Body of pancreas (tissue), 4 donors: ENCODE results near the gene FYTTD1. TPM values are rescaled to one million over a fixed set of nuclear protein-coding genes. Genes with fewer than 3 reads are reported as not detected.
A peak's percentile ranks its signal among the peaks of the same experiment; 100 is the strongest.

Experiments used
- ATAC-seq: fragments of 150-250 bp; one replicate; pipeline ENCODE4 v1.9.1; 2016
- DNase-seq, 4 donors: peaks; one replicate each; pipeline ENCODE4 v3.0.0-alpha.2; 2019
- H3K27ac ChIP-seq, 4 donors: fragments of 200-600 bp; sonication (generic); 1 replicate in 3 of 4; 2 replicates in 1 of 4; pipeline versions ENCODE4 v1.5.1 to v1.6.1; 2016 to 2019; ENCODE audit warnings: mild to moderate bottlenecking in 1 of 4, mixed read lengths in 1 of 4, moderate library complexity in 1 of 4
- H3K27me3 ChIP-seq, 2 donors: fragments of 200-600 bp; sonication (generic); one replicate each; pipeline ENCODE4 v1.6.0; 2016; ENCODE audit warnings: mild to moderate bottlenecking in 1 of 2
- H3K36me3 ChIP-seq, 2 donors: fragments of 200-600 bp; sonication (generic); replicated peaks in 1 of 2; 2 replicates each; pipeline ENCODE4 v1.5.1; 2016; ENCODE audit warnings: low read depth in 2 of 2; ENCODE audit not compliant: insufficient read depth in 1 of 2
- H3K4me1 ChIP-seq: fragments of 200-600 bp; sonication (generic); one replicate; pipeline ENCODE4 v1.6.0; 2016
- H3K4me3 ChIP-seq, 2 donors: fragments of 200-600 bp; sonication (generic); 1 replicate in 1 of 2; 2 replicates in 1 of 2; pipeline ENCODE4 v1.5.1; 2016 to 2019
- H3K9me3 ChIP-seq, 3 donors: fragments of 200-600 bp; sonication (generic); 1 replicate in 2 of 3; 2 replicates in 1 of 3; pipeline ENCODE4 v1.5.1; 2016
- CTCF ChIP-seq, 7 experiments: fragments of 450-650 bp in 4 of 7; fragments of 200-600 bp in 3 of 7; sonication (generic) in 3 of 7; IDR thresholded peaks; one replicate each; pipeline ENCODE4 v1.5.1; 2016 to 2019; ENCODE audit warnings: antibody characterized with exemption in 7 of 7
- POLR2A ChIP-seq, 3 donors: fragments of 450-650 bp; IDR thresholded peaks; one replicate each; pipeline ENCODE4 v1.6.1; 2016; ENCODE audit warnings: antibody characterized with exemption in 3 of 3, mild to moderate bottlenecking in 2 of 3
- WGBS, 2 donors: methylation state at CpG; one replicate each; pipeline ENCODE4 v1.1.5; 2017; 5-methylcytosine and 5-hydroxymethylcytosine counted together
- intact Hi-C: fragments of 100-400 bp; cut with DNase I; formaldehyde crosslinking; loops from one replicate; pipeline ENCODE4 v1.15.1; 2023
- total RNA-seq, 2 donors: library from RNA; depleted of rRNA; stranded (reverse); fragments of >200 nt; gene quantifications; one replicate each; pipeline ENCODE4 v1.1.0, GENCODE V29; 2016

FYTTD1 gene
- total RNA-seq, 2 donors from 2014 or later, result 13.8 to 16.3 TPM

- Histone ChIP-seq H3K4me3 (no peak overlapping the region), H3K27ac (peak overlapping the region in 2 of 4 donors; percentile 4 to 20), H3K36me3 (peaks cover 0 to 2% of the 10 kb centered on the region in 2 donors), H3K9me3 (no peaks in the 10 kb centered on the region), H3K4me1 (peaks cover 22% of the 10 kb centered on the region), H3K27me3 (no peaks in the 10 kb centered on the region)
- no peak for DNase-seq
- intact Hi-C loops, result no loop called here
- ATAC-seq, result peak; percentile 74
- WGBS, 2 donors, result 37 to 45% methylated on average over 8 of the region's 8 CpGs
- TF ChIP-seq CTCF (IDR thresholded peaks at IDR 0.05) (no peak), POLR2A (IDR thresholded peaks at IDR 0.05) (no peak)
Observed at GRCh38 chr3:197820550-197821335, 71.1 kb downstream of the FYTTD1 start.

- 69 to 72% methylated on average over 3 of the region's 3 CpGs for WGBS, 2 donors
- no peaks in the 10 kb centered on the region for H3K9me3 ChIP-seq
- no peak overlapping the region for H3K27ac ChIP-seq
- no peak for TF ChIP-seq CTCF (IDR thresholded peaks at IDR 0.05)
- no peak for TF ChIP-seq POLR2A (IDR thresholded peaks at IDR 0.05)
- intact Hi-C loops, result no loop called here
- peaks cover 5 to 17% of the 10 kb centered on the region in 2 donors for H3K36me3 ChIP-seq
- ATAC-seq (no peak), DNase-seq (no peak)
- H3K4me1 ChIP-seq, result no peaks in the 10 kb centered on the region
- no peak overlapping the region for H3K4me3 ChIP-seq
- no peaks in the 10 kb centered on the region for H3K27me3 ChIP-seq
Observed at GRCh38 chr3:197829397-197830045, 79.8 kb downstream of the FYTTD1 start.

DNA sequence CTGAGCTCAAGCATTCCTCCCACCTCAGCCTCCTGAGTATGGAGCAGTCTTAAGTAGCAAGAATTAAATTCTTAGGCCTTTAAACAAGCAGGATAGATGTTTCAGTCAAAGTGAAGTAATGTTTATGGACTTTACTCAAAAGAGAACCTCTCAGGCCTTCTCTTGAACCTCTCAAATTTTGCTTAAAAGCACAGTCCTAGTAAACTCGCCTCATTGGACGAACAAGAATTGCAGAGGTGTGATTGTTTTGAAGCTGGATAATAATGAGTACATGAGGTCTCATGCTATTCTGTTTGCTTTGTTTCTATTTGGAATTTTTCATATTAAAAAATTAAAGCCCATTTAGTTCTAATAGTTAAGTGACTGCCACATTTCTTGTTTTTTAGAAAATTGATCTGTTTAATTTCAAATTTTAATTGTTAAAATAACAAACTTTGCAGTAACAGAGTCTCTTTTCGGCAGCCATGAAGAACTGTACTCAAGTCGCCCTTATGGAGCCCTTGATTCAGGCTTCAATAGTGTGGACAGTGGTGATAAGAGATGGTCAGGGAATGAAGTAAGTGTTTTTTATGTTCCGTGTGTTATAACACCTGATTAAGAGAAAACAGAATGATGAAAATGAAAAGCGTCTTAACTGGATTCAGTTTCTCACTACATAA lies 80.8 kb downstream of the FYTTD1 start:
- no peak overlapping the region for H3K27ac ChIP-seq

GRCh38 chr3:197830967-197831313 lies 81.3 kb downstream of the FYTTD1 start:
- H3K27ac ChIP-seq, result no peak overlapping the region
- ATAC-seq (no peak), DNase-seq (no peak)
- 84 to 89% methylated on average over 8 of the region's 8 CpGs for WGBS, 2 donors
- peaks cover 5 to 15% of the 10 kb centered on the region in 2 donors for H3K36me3 ChIP-seq
- no peak for TF ChIP-seq CTCF (IDR thresholded peaks at IDR 0.05)
- TF ChIP-seq POLR2A (IDR thresholded peaks at IDR 0.05), result no peak
- no peaks in the 10 kb centered on the region for H3K4me1 ChIP-seq
- no peaks in the 10 kb centered on the region for H3K9me3 ChIP-seq
- intact Hi-C loops, result no loop called here
- no peaks in the 10 kb centered on the region for H3K27me3 ChIP-seq
- no peak overlapping the region for H3K4me3 ChIP-seq

More for the DNA sequence above, 80.8 kb downstream of the FYTTD1 start:
- TF ChIP-seq POLR2A (IDR thresholded peaks at IDR 0.05) (no peak), CTCF (IDR thresholded peaks at IDR 0.05) (no peak)
- Histone ChIP-seq H3K4me3 (no peak overlapping the region), H3K27me3 (no peaks in the 10 kb centered on the region), H3K36me3 (peaks cover 5 to 15% of the 10 kb centered on the region in 2 donors), H3K9me3 (no peaks in the 10 kb centered on the region), H3K4me1 (no peaks in the 10 kb centered on the region)
- DNase-seq, result no peak
- intact Hi-C loops, result no loop called here
- no peak for ATAC-seq
- WGBS, 2 donors, result 75 to 77% methylated on average over 6 of the region's 6 CpGs
